ENCODE results near the gene SLC15A3.
"Not testable (repeated sequence)": the region's sequence is repeated elsewhere in the genome, so short reads cannot be mapped to it uniquely, and the experiment has no call there.

The SLC15A3 gene

GRCh38 chr11:60917267-60917666 is 34.7 kb downstream of the SLC15A3 start:
- DNase-seq (ENCODE audit: insufficient read length, low spot score) = no peak
- FAIRE-seq = no peak

GRCh38 chr11:60916669-60917206 is 35.2 kb downstream of the SLC15A3 start:
- DNase-seq (ENCODE audit: insufficient read length, low spot score) (no peak), FAIRE-seq (no peak)

GRCh38 chr11:60915248-60915914 is 36.6 kb downstream of the SLC15A3 start:
- peak; percentile 92 for FAIRE-seq
- DNase-seq (ENCODE audit: insufficient read length, low spot score) = no peak

- FAIRE-seq = no peak
- no peak for DNase-seq (ENCODE audit: insufficient read length, low spot score)
Measured at GRCh38 chr11:60914633-60915247, 37.2 kb downstream of the SLC15A3 start.

- FAIRE-seq (peak; percentile 99), DNase-seq (ENCODE audit: insufficient read length, low spot score) (no peak)
Measured at GRCh38 chr11:60913793-60914632, 38.0 kb downstream of the SLC15A3 start, which contains the start of gene TMEM109. Gene TMEM109 (plus strand): TSS chr11:60914158. CDS start chr11:60919694, 5,536 bp downstream.

- FAIRE-seq = no peak
Measured at GRCh38 chr11:60912851-60913528, 39.0 kb downstream of the SLC15A3 start.

DNA sequence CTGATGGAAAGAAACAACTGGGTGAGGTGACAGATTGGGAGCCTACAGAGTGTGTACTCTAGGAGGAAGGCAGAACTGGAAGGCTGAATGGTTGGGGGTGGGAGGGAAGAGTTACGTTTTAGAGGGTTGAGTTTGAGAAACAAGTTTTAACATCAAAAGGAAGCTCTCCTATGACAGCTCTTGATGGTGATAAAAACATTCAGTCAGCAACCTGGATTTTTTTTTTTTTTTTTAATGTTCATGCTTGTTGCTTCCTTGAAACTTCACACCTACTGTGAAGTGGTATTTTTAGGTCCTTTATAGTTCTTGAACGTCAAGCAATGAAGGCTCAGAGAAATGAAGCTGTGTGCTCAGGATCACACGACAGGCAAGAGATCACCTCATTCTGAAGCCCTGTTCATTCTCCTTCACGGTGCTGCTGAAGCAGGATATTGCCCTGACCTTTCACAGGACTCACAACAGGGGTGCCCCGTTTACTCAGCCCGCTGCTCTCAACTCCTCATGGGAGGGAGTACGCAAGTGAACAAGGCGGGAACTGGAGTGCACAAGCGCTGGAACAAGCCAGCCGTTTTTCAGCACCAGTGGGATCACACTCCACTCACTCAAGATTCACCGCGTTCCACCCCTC is 39.6 kb downstream of the SLC15A3 start:
- DNase-seq (ENCODE audit: insufficient read length, low spot score) (no peak), FAIRE-seq (peak; percentile 51)

More at GRCh38 chr11:60912851-60913528, 39.0 kb downstream of the SLC15A3 start:
- DNase-seq (ENCODE audit: insufficient read length, low spot score) = no peak

DNA sequence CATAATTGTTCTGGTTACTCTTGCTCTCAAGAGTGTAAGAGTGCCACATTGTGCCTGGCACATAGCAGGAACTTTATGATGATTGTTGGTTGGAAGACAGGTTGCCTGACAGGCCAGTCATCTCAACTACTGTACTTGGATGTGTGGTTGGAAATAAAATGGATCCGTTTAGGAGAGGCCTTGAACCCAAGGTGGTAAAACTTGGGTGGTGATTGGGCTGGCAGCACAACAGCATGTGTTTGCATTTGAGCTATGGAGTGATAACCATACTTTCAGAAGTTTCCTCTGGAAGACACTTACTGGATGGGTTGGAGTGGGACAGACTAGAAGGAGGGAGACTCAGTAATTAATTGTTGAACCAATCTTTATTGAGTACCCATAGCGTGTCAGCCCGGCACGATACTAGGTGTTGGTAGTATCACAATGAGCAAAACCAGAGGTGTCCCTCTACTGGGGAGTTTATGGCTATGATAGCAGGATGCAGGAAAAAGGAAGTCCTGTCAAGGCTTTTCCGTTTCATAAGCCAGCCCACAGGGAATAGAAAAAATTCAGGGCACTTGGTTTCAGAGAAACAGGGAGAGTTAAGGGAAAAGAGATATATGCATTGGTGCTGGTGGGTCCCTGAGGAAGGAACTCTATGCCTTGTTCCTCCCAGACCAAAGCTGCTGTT is 41.1 kb downstream of the SLC15A3 start:
- FAIRE-seq (peak; percentile 31), DNase-seq (ENCODE audit: insufficient read length, low spot score) (no peak)

GRCh38 chr11:60910281-60910687 is 41.7 kb downstream of the SLC15A3 start:
- FAIRE-seq (peak; percentile 97), DNase-seq (ENCODE audit: insufficient read length, low spot score) (no peak)

DNA sequence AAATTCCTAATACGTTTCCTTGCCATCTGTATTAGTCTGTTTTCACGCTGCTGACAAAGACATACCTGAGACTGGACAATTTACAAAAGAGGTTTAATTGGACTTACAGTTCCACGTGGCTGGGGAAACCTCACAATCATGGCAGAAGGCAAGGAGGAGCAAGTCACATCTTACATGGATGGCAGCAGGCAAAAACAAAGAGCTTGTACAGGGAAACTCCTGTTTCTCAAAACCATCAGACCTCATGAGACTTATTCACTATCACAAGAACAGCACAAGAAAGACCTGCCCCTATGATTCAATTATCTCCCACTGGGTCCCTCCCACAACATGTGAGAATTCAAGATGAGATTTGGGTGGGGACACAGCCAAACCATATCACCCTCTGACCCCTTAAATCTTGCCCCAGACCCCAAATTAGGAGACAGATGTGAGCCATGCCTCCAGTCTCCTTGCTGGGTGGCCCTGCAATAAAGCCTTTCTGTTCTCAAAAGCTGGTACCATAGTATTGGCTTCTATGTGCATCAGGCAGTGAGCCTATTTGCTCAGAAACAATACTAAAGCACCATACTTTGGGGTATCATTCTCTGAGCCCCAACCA is 42.2 kb downstream of the SLC15A3 start:
- FAIRE-seq = not testable (repeated sequence)

GRCh38 chr11:60908803-60909202 is 43.2 kb downstream of the SLC15A3 start:
- DNase-seq (ENCODE audit: insufficient read length, low spot score) (no peak), FAIRE-seq (no peak)

More for the DNA sequence above, 42.2 kb downstream of the SLC15A3 start:
- DNase-seq (ENCODE audit: insufficient read length, low spot score) = not testable (repeated sequence)

DNA sequence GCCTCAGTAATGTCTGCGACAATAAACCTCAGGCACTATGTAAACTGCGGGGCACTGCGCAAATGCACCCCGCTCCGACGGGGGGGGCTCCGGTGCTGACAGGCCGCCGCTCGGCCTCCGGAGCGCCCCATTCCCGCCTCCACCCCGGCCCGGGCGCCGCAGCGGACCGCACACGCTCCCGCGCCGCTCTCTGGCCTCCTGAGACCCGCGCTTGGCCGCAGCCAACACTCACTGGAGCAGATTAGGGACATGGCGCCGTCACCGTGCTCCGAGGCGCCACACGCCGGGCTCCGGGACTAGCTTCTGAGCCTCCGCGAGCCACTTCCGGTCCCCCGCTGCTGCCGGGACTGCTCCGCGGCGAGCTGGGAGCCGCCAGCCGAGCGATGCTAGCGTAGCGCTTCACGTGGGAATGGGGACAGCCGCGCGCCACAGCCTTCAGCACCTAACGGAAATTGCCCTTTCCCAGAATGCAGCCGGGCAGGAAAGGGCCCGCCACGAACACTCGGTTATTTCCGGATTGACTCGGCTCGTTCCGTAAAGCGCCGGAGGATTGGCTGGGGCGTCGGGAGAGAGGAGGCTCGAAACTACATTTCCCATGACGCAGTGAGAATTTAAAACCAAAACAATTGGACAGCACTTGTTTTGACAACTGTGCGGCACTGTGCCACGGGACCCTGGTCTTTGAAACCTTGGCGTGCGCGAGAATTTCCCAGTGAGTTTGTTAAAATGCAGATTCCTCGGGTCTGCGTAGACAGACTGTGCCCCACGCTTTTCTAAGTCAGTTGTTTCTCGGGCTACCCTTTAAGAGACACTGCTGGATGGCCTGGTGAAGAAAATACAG is 45.6 kb downstream of the SLC15A3 start, which contains the start of gene PRPF19:
TSS of gene PRPF19 (minus strand) at position 454 of the 841 bp plus-strand sequence. CDS start at position 251, 203 bp downstream.
- FAIRE-seq = peak; percentile 93
- peak; percentile 84 for DNase-seq (ENCODE audit: insufficient read length, low spot score)

- no peak for DNase-seq (ENCODE audit: insufficient read length, low spot score)
- no peak for FAIRE-seq
Measured at GRCh38 chr11:60905551-60906113, 46.3 kb downstream of the SLC15A3 start.

DNA sequence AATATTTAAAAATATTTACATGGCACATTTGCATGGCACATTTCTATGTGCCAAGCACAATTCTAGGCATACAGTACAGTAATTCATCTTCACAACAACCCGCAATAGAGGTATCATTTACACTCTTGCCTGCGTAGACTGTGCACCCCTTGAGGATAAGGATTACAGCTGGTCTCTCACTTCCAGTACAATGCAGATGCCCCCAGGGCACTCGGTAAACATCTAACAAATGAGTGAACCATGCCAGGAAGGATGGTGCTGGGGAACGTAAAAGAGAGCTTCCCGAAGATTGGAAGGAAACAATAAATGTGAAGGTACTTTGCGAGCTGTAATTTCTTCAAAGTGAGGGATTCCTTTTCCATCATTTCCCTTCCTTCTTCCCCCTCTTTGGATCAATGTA is 46.9 kb downstream of the SLC15A3 start:
- DNase-seq (ENCODE audit: insufficient read length, low spot score) = no peak
- no peak for FAIRE-seq

DNA sequence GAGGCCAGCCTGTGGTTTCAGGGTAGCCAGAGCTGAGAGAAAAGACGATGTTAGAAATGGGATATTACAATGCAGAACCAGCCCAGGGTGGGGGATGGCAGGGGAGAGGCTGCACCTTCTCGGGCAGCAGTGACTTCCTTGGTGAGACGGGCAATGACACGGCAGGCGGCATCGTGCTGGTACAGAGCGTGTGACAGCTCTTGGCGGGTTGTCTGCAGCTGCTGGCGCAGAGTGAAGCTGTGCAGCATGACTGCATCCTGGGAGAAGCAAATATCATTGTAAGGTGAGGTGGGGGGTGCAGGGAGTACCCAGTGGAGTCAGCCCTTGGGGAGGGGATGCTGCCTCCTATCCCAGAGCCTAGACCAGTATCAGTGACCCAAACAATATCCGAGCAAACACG is 49.4 kb downstream of the SLC15A3 start:
- FAIRE-seq (no peak), DNase-seq (ENCODE audit: insufficient read length, low spot score) (no peak)

DNA sequence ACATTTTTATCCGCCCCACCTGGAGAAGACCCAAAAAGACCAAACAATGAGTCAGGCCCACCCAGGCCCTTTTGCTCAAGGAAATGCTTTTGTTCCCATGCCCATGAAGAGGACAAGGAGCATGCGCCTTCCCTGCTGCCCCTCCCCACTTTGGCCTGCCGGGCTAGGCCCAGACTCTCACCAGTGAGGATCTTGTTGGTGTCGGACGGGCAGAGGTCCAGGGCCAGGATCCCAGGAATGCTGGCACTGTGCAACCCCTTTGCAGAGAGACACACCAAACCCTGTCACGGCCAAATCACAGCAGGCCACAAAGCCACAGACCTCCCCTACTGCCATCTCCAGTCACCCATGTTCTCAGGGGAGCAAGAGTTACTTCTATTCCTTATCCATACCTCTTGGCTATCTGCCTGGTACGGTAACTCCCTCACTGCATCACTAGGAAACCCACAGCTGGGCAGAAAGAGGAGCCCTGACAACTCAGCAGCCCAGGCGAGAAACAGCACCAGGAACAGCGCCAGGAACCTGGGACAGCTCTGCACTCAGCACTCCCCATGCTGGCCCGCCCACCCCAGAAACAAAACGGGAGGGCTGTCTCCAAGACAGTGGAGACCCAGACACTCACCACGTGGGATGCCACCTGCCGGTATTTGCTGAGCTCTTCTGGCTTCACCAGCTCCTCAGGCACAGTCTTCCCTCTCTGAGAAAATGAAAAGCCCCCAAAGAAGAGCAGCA is 51.1 kb downstream of the SLC15A3 start:
- FAIRE-seq (no peak), DNase-seq (ENCODE audit: insufficient read length, low spot score) (no peak)

DNA sequence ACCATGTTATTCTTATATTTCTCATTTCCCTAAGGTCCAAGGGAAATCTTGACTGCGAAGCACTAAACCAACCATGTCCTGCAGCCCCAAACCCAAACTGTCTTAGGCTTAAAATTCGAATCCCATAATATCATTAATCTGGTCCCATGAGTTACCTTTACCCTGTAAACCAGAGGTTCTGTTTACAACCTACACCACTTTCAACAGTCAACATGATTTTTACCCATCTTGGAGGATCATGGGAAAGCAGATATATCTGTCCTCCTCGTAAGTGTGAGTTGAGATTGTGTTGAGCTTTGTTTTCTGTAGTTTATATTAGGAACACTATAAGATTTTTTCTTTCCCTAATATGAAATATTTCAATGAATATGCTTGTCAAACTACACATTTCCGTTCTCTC is 52.0 kb downstream of the SLC15A3 start:
- DNase-seq (ENCODE audit: insufficient read length, low spot score) (no peak), FAIRE-seq (no peak)

All from GM19239 (cell line).